ENCODE measurements around the gene ANKH. TPM values are rescaled to one million over a fixed set of nuclear protein-coding genes. Genes with fewer than 3 reads are reported as not detected.

The ANKH gene
- total RNA-seq, 2 donors from 2014 or later, result 177 to 205 TPM

GRCh38 chr5:14908172-14908571 is 36.6 kb upstream of the ANKH start:
- no peak for TF ChIP-seq CTCF (IDR thresholded peaks at IDR 0.05)
- H3K36me3 ChIP-seq, result no peaks in the 10 kb centered on the region

GRCh38 chr5:14906628-14907027 is 35.0 kb upstream of the ANKH start:
- no peaks in the 10 kb centered on the region for H3K27me3 ChIP-seq (replicated peaks; ENCODE audit: insufficient read depth)
- H3K4me3 ChIP-seq, result no peak overlapping the region
- no peaks in the 10 kb centered on the region for H3K36me3 ChIP-seq
- H3K4me1 ChIP-seq (ENCODE audit: control insufficient read depth in 1 of 2, low read depth in 2 of 2), result peaks cover 0 to under 1% of the 10 kb centered on the region in 2 donors
- ATAC-seq (ENCODE audit: insufficient number of reproducible peaks, low FRiP score, low read depth) (no peak), DNase-seq (ENCODE audit: low spot score) (no peak)
- no peak for TF ChIP-seq CTCF (IDR thresholded peaks at IDR 0.05)
- no peak overlapping the region for H3K27ac ChIP-seq
- H3K9me3 ChIP-seq, result no peaks in the 10 kb centered on the region

More at GRCh38 chr5:14908172-14908571, 36.6 kb upstream of the ANKH start:
- no peaks in the 10 kb centered on the region for H3K4me1 ChIP-seq (ENCODE audit: control insufficient read depth in 1 of 2, low read depth in 2 of 2)
- H3K27me3 ChIP-seq (replicated peaks; ENCODE audit: insufficient read depth), result no peaks in the 10 kb centered on the region
- no peaks in the 10 kb centered on the region for H3K9me3 ChIP-seq
- no peak overlapping the region for H3K27ac ChIP-seq
- H3K4me3 ChIP-seq, result no peak overlapping the region
- DNase-seq (ENCODE audit: low spot score) (no peak), ATAC-seq (ENCODE audit: insufficient number of reproducible peaks, low FRiP score, low read depth) (no peak)

GRCh38 chr5:14902826-14903560 is 31.4 kb upstream of the ANKH start:
- Histone ChIP-seq H3K36me3 (no peaks in the 10 kb centered on the region), H3K27me3 (replicated peaks; ENCODE audit: insufficient read depth) (no peaks in the 10 kb centered on the region), H3K9me3 (no peaks in the 10 kb centered on the region), H3K4me3 (no peak overlapping the region), H3K4me1 (ENCODE audit: control insufficient read depth in 1 of 2, low read depth in 2 of 2) (peaks cover 0 to 12% of the 10 kb centered on the region in 2 donors), H3K27ac (no peak overlapping the region)
- DNase-seq (ENCODE audit: low spot score), result no peak
- TF ChIP-seq CTCF (IDR thresholded peaks at IDR 0.05), result no peak
- no peak for ATAC-seq (ENCODE audit: insufficient number of reproducible peaks, low FRiP score, low read depth)

GRCh38 chr5:14901462-14902051 is 30.0 kb upstream of the ANKH start:
- Histone ChIP-seq H3K36me3 (no peaks in the 10 kb centered on the region), H3K4me1 (ENCODE audit: control insufficient read depth in 1 of 2, low read depth in 2 of 2) (peaks cover 0 to 12% of the 10 kb centered on the region in 2 donors), H3K4me3 (no peak overlapping the region), H3K27me3 (replicated peaks; ENCODE audit: insufficient read depth) (no peaks in the 10 kb centered on the region), H3K27ac (peak overlapping the region; percentile 2 to 41), H3K9me3 (no peaks in the 10 kb centered on the region)
- no peak for DNase-seq (ENCODE audit: low spot score)
- TF ChIP-seq CTCF (IDR thresholded peaks at IDR 0.05), result no peak
- no peak for ATAC-seq (ENCODE audit: insufficient number of reproducible peaks, low FRiP score, low read depth)

GRCh38 chr5:14900693-14901461 is 29.3 kb upstream of the ANKH start:
- no peaks in the 10 kb centered on the region for H3K9me3 ChIP-seq
- no peak for TF ChIP-seq CTCF (IDR thresholded peaks at IDR 0.05)
- peak overlapping the region; percentile 2 to 41 for H3K27ac ChIP-seq
- H3K4me1 ChIP-seq (ENCODE audit: control insufficient read depth in 1 of 2, low read depth in 2 of 2), result peaks cover 0 to 12% of the 10 kb centered on the region in 2 donors
- H3K4me3 ChIP-seq, result no peak overlapping the region
- H3K36me3 ChIP-seq, result no peaks in the 10 kb centered on the region
- DNase-seq (ENCODE audit: low spot score), result peak; percentile 33
- peak; percentile 28 for ATAC-seq (ENCODE audit: insufficient number of reproducible peaks, low FRiP score, low read depth)
- no peaks in the 10 kb centered on the region for H3K27me3 ChIP-seq (replicated peaks; ENCODE audit: insufficient read depth)
